Measurements from ENCODE around the gene ARRDC1. TPM values are rescaled to one million over a fixed set of nuclear protein-coding genes. Genes with fewer than 3 reads are reported as not detected.

Gene ARRDC1
- total RNA-seq, 1 donor from 2014 or later = 110 TPM

DNA sequence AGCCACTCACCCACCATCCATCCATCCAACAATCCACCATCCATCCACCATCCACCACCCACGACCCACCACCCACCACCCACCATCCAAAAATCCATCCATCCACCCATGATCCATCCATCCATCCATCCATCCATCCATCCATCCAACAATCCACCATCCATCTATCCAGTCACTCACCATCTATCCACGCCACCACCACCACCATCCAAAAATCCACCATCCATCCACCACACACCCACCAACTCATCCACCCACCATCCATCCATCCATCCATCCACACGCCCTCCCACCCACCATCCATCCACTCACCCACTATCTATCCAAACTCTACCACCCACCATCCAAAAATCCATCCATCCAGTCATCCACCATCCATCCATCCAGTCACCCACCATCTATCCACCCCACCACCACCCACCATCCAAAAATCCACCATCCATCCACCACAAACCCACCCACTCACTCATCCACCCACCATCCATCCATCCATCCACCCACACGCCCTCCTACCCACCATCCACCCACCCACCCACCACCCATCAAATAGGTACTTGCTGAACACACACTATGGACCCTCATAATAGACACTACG lies 35.8 kb upstream of the ARRDC1 start:
- no peak for DNase-seq (ENCODE audit: low read depth)
- no peaks in the 10 kb centered on the region for H3K27me3 ChIP-seq (ENCODE audit: control insufficient read depth, insufficient read depth, low read length)
- no peaks in the 10 kb centered on the region for H3K36me3 ChIP-seq (ENCODE audit: control insufficient read depth, insufficient read depth, low read length)
- H3K4me3 ChIP-seq (ENCODE audit: low read depth, low read length) = no peak overlapping the region
- TF ChIP-seq, protein P1, sequence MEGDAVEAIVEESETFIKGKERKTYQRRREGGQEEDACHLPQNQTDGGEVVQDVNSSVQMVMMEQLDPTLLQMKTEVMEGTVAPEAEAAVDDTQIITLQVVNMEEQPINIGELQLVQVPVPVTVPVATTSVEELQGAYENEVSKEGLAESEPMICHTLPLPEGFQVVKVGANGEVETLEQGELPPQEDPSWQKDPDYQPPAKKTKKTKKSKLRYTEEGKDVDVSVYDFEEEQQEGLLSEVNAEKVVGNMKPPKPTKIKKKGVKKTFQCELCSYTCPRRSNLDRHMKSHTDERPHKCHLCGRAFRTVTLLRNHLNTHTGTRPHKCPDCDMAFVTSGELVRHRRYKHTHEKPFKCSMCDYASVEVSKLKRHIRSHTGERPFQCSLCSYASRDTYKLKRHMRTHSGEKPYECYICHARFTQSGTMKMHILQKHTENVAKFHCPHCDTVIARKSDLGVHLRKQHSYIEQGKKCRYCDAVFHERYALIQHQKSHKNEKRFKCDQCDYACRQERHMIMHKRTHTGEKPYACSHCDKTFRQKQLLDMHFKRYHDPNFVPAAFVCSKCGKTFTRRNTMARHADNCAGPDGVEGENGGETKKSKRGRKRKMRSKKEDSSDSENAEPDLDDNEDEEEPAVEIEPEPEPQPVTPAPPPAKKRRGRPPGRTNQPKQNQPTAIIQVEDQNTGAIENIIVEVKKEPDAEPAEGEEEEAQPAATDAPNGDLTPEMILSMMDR (IDR thresholded peaks at IDR 0.05; ENCODE audit: insufficient read depth, low read length, poor library complexity, severe bottlenecking) = no peak

DNA sequence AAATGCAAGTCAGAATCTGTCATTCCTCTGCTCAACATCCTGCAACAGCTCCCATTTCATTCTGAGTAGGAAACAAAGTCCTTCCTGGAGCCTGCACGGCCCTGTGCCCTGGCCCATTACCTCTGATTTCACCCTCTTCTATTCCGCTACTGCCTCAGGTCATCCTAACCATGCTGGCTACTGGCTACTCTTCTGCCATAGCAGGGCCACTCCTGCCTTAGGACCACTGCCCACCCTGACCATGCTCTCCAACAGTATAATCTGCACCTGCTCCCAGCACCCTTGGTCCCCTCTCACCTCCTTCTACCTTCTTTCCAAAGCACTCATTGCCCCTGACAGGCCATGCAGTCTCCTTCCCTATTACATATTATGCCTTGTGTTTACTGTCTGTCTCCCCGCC lies 34.9 kb upstream of the ARRDC1 start:
- TF ChIP-seq, protein P1 (IDR thresholded peaks at IDR 0.05; ENCODE audit: insufficient read depth, low read length, poor library complexity, severe bottlenecking) = no peak
- Histone ChIP-seq H3K36me3 (ENCODE audit: control insufficient read depth, insufficient read depth, low read length) (no peaks in the 10 kb centered on the region), H3K4me3 (ENCODE audit: low read depth, low read length) (no peak overlapping the region)

DNA sequence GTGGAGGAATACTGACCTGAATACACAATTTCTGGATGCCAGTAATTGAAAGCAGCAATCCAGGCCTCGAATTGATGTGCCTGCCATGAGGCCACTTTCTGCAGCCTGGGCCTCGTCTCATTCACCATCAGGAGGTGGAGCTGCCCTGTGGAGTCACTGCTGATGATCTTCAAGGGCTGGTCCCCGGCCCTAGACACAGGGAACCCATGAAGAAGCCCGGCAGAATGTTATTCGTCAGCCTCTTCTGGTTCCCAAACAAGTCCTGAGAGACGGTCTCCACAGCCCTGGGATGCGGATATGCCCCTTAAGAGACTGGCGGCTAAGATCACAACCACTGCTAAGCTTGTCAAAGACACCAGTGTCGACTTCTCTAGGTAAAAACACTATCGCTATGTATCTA lies 31.3 kb upstream of the ARRDC1 start:
- Histone ChIP-seq H3K27me3 (ENCODE audit: control insufficient read depth, insufficient read depth, low read length) (no peaks in the 10 kb centered on the region), H3K4me3 (ENCODE audit: low read depth, low read length) (no peak overlapping the region), H3K36me3 (ENCODE audit: control insufficient read depth, insufficient read depth, low read length) (peaks cover 1% of the 10 kb centered on the region)
- DNase-seq (ENCODE audit: low read depth) = no peak
- TF ChIP-seq, protein P1 (IDR thresholded peaks at IDR 0.05; ENCODE audit: insufficient read depth, low read length, poor library complexity, severe bottlenecking) = no peak

More for the DNA sequence above, 34.9 kb upstream of the ARRDC1 start:
- no peak for DNase-seq (ENCODE audit: low read depth)
- H3K27me3 ChIP-seq (ENCODE audit: control insufficient read depth, insufficient read depth, low read length) = no peaks in the 10 kb centered on the region

DNA sequence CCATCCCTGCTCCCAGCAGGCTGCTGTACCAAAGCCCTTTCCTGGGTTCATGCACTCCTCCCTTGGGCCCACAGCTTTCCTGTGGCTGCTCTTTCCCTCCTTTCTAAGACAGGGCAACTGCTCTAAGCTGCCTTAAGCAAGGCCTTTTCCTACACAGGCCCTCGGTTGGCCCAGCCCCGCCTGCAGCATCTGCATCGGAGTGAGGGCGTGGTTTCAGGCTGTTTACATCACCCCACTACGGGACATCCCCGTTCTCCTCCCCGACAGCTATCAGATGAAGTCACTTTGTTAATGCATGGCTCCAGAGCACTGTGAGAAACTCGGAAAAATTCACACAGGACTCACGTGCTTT lies 30.1 kb upstream of the ARRDC1 start:
- no peak for DNase-seq (ENCODE audit: low read depth)
- TF ChIP-seq, protein P1 (IDR thresholded peaks at IDR 0.05; ENCODE audit: insufficient read depth, low read length, poor library complexity, severe bottlenecking) = no peak
- Histone ChIP-seq H3K4me3 (ENCODE audit: low read depth, low read length) (no peak overlapping the region), H3K36me3 (ENCODE audit: control insufficient read depth, insufficient read depth, low read length) (peaks cover 1% of the 10 kb centered on the region), H3K27me3 (ENCODE audit: control insufficient read depth, insufficient read depth, low read length) (no peaks in the 10 kb centered on the region)

DNA sequence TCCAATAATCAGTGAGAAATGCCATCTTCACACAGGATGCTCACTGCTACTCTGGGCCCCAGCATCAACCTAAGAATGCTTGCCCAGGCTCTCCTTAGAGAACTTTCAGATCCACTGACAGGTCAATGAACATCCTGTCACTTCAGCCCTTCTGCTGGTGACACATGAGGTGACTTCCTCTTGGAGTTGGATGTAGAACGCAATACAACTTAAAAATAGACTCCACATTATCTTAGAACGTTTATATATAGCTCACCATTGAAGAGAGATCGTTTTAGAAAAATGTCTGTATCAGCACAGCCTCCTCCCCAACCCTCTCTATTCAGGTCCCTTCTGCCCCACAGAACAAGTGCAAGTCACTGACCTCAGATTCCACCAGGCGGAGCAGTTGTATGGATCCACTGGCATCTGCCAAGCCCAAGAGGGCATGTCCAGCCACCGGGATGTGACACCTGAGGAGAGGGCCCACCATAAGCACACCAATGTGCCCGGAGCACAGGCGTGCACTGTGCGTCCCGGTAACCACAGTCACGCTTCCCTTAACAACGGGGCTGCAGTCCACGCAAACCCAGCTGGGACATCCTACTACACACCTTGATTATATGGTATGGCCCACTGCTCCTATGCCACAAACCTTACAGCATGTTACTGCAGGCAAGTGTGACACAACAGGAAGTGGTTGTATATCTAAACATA lies 29.6 kb upstream of the ARRDC1 start:
- TF ChIP-seq, protein P1 (IDR thresholded peaks at IDR 0.05; ENCODE audit: insufficient read depth, low read length, poor library complexity, severe bottlenecking) = no peak
- Histone ChIP-seq H3K27me3 (ENCODE audit: control insufficient read depth, insufficient read depth, low read length) (no peaks in the 10 kb centered on the region), H3K36me3 (ENCODE audit: control insufficient read depth, insufficient read depth, low read length) (peaks cover 1% of the 10 kb centered on the region), H3K4me3 (ENCODE audit: low read depth, low read length) (no peak overlapping the region)
- no peak for DNase-seq (ENCODE audit: low read depth)
